GM12873 (cell line): ENCODE data around the gene RANBP3.

Experiments
- TF ChIP-seq, protein P1 (sequence below): IDR thresholded peaks from 2 replicates; pipeline ENCODE4 v1.5.1; 2012; ENCODE audit warnings: low read depth, mild to moderate bottlenecking, moderate library complexity, low read length, control low read depth; ENCODE audit not compliant: insufficient read depth; ENCODE audit errors: missing control alignments

The RANBP3 gene

GRCh38 chr19:5959260-5960004 lies 18.5 kb downstream of the RANBP3 start:
- TF ChIP-seq, protein P1, sequence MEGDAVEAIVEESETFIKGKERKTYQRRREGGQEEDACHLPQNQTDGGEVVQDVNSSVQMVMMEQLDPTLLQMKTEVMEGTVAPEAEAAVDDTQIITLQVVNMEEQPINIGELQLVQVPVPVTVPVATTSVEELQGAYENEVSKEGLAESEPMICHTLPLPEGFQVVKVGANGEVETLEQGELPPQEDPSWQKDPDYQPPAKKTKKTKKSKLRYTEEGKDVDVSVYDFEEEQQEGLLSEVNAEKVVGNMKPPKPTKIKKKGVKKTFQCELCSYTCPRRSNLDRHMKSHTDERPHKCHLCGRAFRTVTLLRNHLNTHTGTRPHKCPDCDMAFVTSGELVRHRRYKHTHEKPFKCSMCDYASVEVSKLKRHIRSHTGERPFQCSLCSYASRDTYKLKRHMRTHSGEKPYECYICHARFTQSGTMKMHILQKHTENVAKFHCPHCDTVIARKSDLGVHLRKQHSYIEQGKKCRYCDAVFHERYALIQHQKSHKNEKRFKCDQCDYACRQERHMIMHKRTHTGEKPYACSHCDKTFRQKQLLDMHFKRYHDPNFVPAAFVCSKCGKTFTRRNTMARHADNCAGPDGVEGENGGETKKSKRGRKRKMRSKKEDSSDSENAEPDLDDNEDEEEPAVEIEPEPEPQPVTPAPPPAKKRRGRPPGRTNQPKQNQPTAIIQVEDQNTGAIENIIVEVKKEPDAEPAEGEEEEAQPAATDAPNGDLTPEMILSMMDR: no peak

DNA sequence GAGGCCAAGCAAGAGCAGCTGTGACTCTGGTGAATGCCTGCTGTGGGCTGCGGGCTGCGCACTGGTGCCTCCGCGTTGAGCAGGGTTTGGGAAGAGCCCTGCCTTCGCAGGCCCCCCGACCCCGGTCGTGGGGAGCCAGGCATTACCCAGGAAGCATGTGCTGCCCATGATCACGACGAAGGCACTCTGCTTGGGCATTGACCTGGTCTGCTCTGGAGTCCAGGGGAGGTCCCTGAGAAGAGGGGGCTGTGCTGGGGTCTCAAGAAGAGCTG lies 19.2 kb downstream of the RANBP3 start:
- TF ChIP-seq, protein P1: no peak

GRCh38 chr19:5958074-5958850 lies 19.7 kb downstream of the RANBP3 start:
- TF ChIP-seq, protein P1: no peak

DNA sequence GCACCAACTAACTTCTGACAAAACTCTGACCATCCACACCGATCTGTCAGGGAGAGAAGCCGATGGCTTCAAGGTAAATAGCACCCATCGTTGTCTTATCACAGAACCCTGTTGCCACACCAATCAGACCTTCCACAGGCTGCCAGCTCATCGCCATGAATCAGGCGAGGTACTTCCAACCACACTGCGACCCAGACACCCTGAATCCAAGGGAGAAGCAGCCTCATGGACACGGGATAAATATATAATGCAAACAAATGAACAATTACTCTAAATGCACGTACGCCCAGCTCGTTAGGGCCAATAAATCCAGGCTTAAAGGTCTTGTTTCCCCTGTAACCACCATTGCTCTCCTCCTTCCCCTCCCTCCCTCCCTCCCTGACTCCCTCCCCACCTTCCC lies 20.8 kb downstream of the RANBP3 start:
- TF ChIP-seq, protein P1: no peak

GRCh38 chr19:5956728-5957127 lies 21.2 kb downstream of the RANBP3 start:
- TF ChIP-seq, protein P1: no peak

DNA sequence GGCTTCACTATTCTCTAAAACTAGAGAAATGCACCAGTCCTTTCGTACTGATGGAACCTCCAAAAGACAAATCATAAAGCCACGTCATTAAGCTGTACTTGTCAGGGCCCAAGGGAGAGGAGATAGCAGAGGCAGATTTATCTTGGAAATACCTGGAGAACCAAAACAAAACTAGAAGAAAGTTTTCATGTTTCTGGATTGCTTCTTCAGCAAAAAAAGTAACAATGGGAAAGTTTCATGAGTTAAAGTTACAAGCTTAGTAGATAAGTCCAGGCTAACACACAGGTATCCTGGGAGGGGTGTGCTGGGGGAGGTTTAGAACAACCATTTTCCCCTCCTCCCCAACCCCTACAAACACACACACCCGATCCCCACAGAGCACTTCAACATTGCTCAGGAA lies 21.6 kb downstream of the RANBP3 start:
- TF ChIP-seq, protein P1: no peak

- TF ChIP-seq, protein P1: no peak
Measured at GRCh38 chr19:5955636-5955935, 22.4 kb downstream of the RANBP3 start.
